Ovary (tissue), 3 donors: ENCODE data around the gene MBD5.

Experiments used
- EP300 ChIP-seq: sonication (generic); formaldehyde crosslinking; IDR thresholded peaks from one replicate; pipeline ENCODE4 v1.6.1; 2017; ENCODE audit warnings: antibody characterized with exemption
- POLR2A ChIP-seq: fragments of 450-650 bp; IDR thresholded peaks from one replicate; pipeline ENCODE4 v1.6.1; 2017; ENCODE audit warnings: antibody characterized with exemption, mild to moderate bottlenecking, moderate library complexity
- TF ChIP-seq, protein P1 (sequence below), 3 donors: fragments of 450-650 bp in 2 of 3; fragments of 200-600 bp in 1 of 3; IDR thresholded peaks; one replicate each; pipeline versions ENCODE4 v1.5.1 to v1.8.0; 2016 to 2022; ENCODE audit warnings: antibody characterized with exemption in 3 of 3, mild to moderate bottlenecking in 1 of 3
- donor health status: DM: no; HTN: no; CAD: no.

DNA sequence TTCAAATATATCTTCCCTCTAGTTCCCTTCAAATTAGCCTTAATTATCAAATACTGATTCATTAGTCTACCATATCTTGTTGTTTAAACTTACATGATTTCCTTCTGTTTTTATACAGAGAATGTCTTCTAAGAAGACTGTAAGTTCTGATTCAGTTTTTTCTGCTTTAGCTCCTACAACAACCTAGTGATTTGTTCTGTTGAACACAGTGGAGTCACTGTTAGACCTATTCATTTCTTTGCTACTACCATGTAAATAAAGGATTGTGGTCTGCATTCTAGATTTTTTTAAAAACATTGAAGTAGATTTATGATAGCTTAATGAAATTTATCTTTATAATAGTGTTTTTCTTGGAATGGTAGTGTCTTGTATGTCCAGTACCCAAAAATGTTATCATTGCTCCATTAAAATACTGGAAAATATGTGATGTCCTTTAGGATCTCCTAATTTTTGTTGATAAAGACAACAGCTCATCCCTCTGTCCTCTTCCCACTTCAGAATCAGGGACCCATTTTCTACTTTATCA lies 146.4 kb downstream of the MBD5 start:
- TF ChIP-seq EP300 (no peak), POLR2A (no peak)
- TF ChIP-seq, protein P1, sequence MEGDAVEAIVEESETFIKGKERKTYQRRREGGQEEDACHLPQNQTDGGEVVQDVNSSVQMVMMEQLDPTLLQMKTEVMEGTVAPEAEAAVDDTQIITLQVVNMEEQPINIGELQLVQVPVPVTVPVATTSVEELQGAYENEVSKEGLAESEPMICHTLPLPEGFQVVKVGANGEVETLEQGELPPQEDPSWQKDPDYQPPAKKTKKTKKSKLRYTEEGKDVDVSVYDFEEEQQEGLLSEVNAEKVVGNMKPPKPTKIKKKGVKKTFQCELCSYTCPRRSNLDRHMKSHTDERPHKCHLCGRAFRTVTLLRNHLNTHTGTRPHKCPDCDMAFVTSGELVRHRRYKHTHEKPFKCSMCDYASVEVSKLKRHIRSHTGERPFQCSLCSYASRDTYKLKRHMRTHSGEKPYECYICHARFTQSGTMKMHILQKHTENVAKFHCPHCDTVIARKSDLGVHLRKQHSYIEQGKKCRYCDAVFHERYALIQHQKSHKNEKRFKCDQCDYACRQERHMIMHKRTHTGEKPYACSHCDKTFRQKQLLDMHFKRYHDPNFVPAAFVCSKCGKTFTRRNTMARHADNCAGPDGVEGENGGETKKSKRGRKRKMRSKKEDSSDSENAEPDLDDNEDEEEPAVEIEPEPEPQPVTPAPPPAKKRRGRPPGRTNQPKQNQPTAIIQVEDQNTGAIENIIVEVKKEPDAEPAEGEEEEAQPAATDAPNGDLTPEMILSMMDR (IDR thresholded peaks at IDR 0.05): no peak
